ENCODE results near the gene SIM1. TPM values are rescaled to one million over a fixed set of nuclear protein-coding genes. Genes with fewer than 3 reads are reported as not detected.

SIM1 gene
- total and polyA plus RNA-seq, 5 experiments from 2014 or later, result not detected

- DNase-seq (no peak), ATAC-seq (no peak)
- no peak overlapping the region for H3K4me3 Mint-ChIP-seq
- H3K4me1 Mint-ChIP-seq, result peaks cover 2 to 9% (median 6%) of the 10 kb centered on the region in 4 donors
- H3K27me3 Mint-ChIP-seq, result peaks cover 0 to 88% (median 62%) of the 10 kb centered on the region in 5 donors
- H3K27ac Mint-ChIP-seq, result no peak overlapping the region
- H3K36me3 Mint-ChIP-seq, result peaks cover 11 to 47% (median 24%) of the 10 kb centered on the region in 3 donors
- peaks cover 6 to 79% (median 35%) of the 10 kb centered on the region in 9 donors for H3K9me3 Mint-ChIP-seq
- POLR2A ChIA-PET, result no interaction called here
Measured at GRCh38 chr6:100458841-100459591, 5.7 kb downstream of the SIM1 start.

- ATAC-seq, result no peak
- H3K27ac Mint-ChIP-seq, result peak overlapping the region in 1 of 10 donors; percentile 69
- peaks cover 11 to 41% (median 21%) of the 10 kb centered on the region in 3 donors for H3K36me3 Mint-ChIP-seq
- POLR2A ChIA-PET, result no interaction called here
- peaks cover 2 to 7% (median 4%) of the 10 kb centered on the region in 4 donors for H3K4me1 Mint-ChIP-seq
- H3K27me3 Mint-ChIP-seq, result peaks cover 0 to 76% (median 55%) of the 10 kb centered on the region in 5 donors
- DNase-seq, result no peak
- H3K4me3 Mint-ChIP-seq, result no peak overlapping the region
- H3K9me3 Mint-ChIP-seq, result peaks cover 6 to 64% (median 27%) of the 10 kb centered on the region in 9 donors
Measured at GRCh38 chr6:100457311-100457990, 7.3 kb downstream of the SIM1 start.

GRCh38 chr6:100456908-100457235, 7.8 kb downstream of the SIM1 start:
- no peak for ATAC-seq
- peaks cover 6 to 59% (median 21%) of the 10 kb centered on the region in 9 donors for H3K9me3 Mint-ChIP-seq
- peaks cover 8 to 35% (median 21%) of the 10 kb centered on the region in 3 donors for H3K36me3 Mint-ChIP-seq
- POLR2A ChIA-PET, result no interaction called here
- H3K4me1 Mint-ChIP-seq, result peaks cover 0 to 7% (median 2%) of the 10 kb centered on the region in 4 donors
- H3K27ac Mint-ChIP-seq, result no peak overlapping the region
- DNase-seq, result no peak
- H3K4me3 Mint-ChIP-seq, result no peak overlapping the region
- H3K27me3 Mint-ChIP-seq, result peaks cover 0 to 70% (median 50%) of the 10 kb centered on the region in 5 donors

GRCh38 chr6:100456141-100456907, 8.4 kb downstream of the SIM1 start:
- no peak for DNase-seq
- POLR2A ChIA-PET, result no interaction called here
- peaks cover 6 to 57% (median 21%) of the 10 kb centered on the region in 9 donors for H3K9me3 Mint-ChIP-seq
- peak overlapping the region in 1 of 10 donors; percentile 12 for H3K4me3 Mint-ChIP-seq
- peaks cover 0 to 68% (median 49%) of the 10 kb centered on the region in 5 donors for H3K27me3 Mint-ChIP-seq
- no peak for ATAC-seq
- H3K36me3 Mint-ChIP-seq, result peaks cover 8 to 35% (median 21%) of the 10 kb centered on the region in 3 donors
- H3K4me1 Mint-ChIP-seq, result peaks cover 0 to 7% (median under 1%) of the 10 kb centered on the region in 4 donors
- H3K27ac Mint-ChIP-seq, result peak overlapping the region in 1 of 10 donors; percentile 9

GRCh38 chr6:100455230-100456124, 9.2 kb downstream of the SIM1 start:
- ATAC-seq (no peak), DNase-seq (no peak)
- peaks cover 0 to 62% (median 49%) of the 10 kb centered on the region in 5 donors for H3K27me3 Mint-ChIP-seq
- H3K4me1 Mint-ChIP-seq, result peaks cover 0 to 7% (median 0%) of the 10 kb centered on the region in 4 donors
- POLR2A ChIA-PET, result no interaction called here
- peaks cover 6 to 55% (median 21%) of the 10 kb centered on the region in 9 donors for H3K9me3 Mint-ChIP-seq
- H3K36me3 Mint-ChIP-seq, result peaks cover 8 to 31% (median 21%) of the 10 kb centered on the region in 3 donors
- peak overlapping the region in 4 of 10 donors; percentile 41 to 56 (median 50) for H3K4me3 Mint-ChIP-seq
- peak overlapping the region in 2 of 10 donors; percentile 76 to 85 for H3K27ac Mint-ChIP-seq

GRCh38 chr6:100454551-100455229, 10.0 kb downstream of the SIM1 start:
- Mint-ChIP-seq H3K4me1 (peaks cover 0 to 7% (median 0%) of the 10 kb centered on the region in 4 donors), H3K36me3 (peaks cover 8 to 26% (median 17%) of the 10 kb centered on the region in 3 donors), H3K27me3 (peaks cover 0 to 56% (median 45%) of the 10 kb centered on the region in 5 donors), H3K4me3 (peak overlapping the region in 2 of 10 donors; percentile 24 to 56), H3K9me3 (peaks cover 3 to 51% (median 21%) of the 10 kb centered on the region in 9 donors), H3K27ac (peak overlapping the region in 2 of 10 donors; percentile 76 to 85)
- no peak for DNase-seq
- POLR2A ChIA-PET, result no interaction called here
- no peak for ATAC-seq

GRCh38 chr6:100453701-100454521, 10.8 kb downstream of the SIM1 start:
- Mint-ChIP-seq H3K36me3 (peaks cover 8 to 26% (median 15%) of the 10 kb centered on the region in 3 donors), H3K9me3 (peaks cover 3 to 49% (median 17%) of the 10 kb centered on the region in 9 donors), H3K27ac (no peak overlapping the region), H3K27me3 (peaks cover 0 to 56% (median 37%) of the 10 kb centered on the region in 5 donors), H3K4me3 (peak overlapping the region in 1 of 10 donors; percentile 24), H3K4me1 (peaks cover 0 to 11% (median 0%) of the 10 kb centered on the region in 4 donors)
- ATAC-seq (no peak), DNase-seq (no peak)
- POLR2A ChIA-PET, result no interaction called here

GRCh38 chr6:100452998-100453397, 11.7 kb downstream of the SIM1 start:
- ATAC-seq, result no peak
- peaks cover 8 to 26% (median 14%) of the 10 kb centered on the region in 3 donors for H3K36me3 Mint-ChIP-seq

GRCh38 chr6:100451577-100451976, 13.1 kb downstream of the SIM1 start:
- DNase-seq, result no peak
- Mint-ChIP-seq H3K36me3 (peaks cover 7 to 17% (median 12%) of the 10 kb centered on the region in 3 donors), H3K27me3 (peaks cover 11 to 58% (median 42%) of the 10 kb centered on the region in 5 donors), H3K27ac (no peak overlapping the region), H3K4me3 (no peak overlapping the region), H3K4me1 (peaks cover 0 to 12% (median 7%) of the 10 kb centered on the region in 4 donors), H3K9me3 (peaks cover 0 to 38% (median 10%) of the 10 kb centered on the region in 9 donors)
- no peak for ATAC-seq
- POLR2A ChIA-PET, result no interaction called here

More at GRCh38 chr6:100452998-100453397, 11.7 kb downstream of the SIM1 start:
- H3K4me1 Mint-ChIP-seq, result peaks cover 0 to 11% (median 1%) of the 10 kb centered on the region in 4 donors
- peaks cover 0 to 45% (median 13%) of the 10 kb centered on the region in 9 donors for H3K9me3 Mint-ChIP-seq
- no peak for DNase-seq
- H3K27me3 Mint-ChIP-seq, result peaks cover 0 to 56% (median 40%) of the 10 kb centered on the region in 5 donors
- no peak overlapping the region for H3K4me3 Mint-ChIP-seq
- H3K27ac Mint-ChIP-seq, result no peak overlapping the region
- POLR2A ChIA-PET, result no interaction called here

GRCh38 chr6:100449239-100449691, 15.5 kb downstream of the SIM1 start:
- no peak overlapping the region for H3K4me3 Mint-ChIP-seq
- peaks cover 0 to 11% (median 4%) of the 10 kb centered on the region in 3 donors for H3K36me3 Mint-ChIP-seq
- POLR2A ChIA-PET, result no interaction called here
- peaks cover 0 to 12% (median 9%) of the 10 kb centered on the region in 4 donors for H3K4me1 Mint-ChIP-seq
- DNase-seq (no peak), ATAC-seq (no peak)
- peaks cover 0 to 20% (median 0%) of the 10 kb centered on the region in 9 donors for H3K9me3 Mint-ChIP-seq
- peaks cover 24 to 52% (median 34%) of the 10 kb centered on the region in 5 donors for H3K27me3 Mint-ChIP-seq
- peak overlapping the region in 1 of 10 donors; percentile 31 for H3K27ac Mint-ChIP-seq

Data from naive thymus-derived CD8-positive, alpha-beta T cell (primary cell).